ENCODE data around the gene MOBP.
"Not testable (repeated sequence)": the region's sequence is repeated elsewhere in the genome, so short reads cannot be mapped to it uniquely, and the experiment has no call there.

The MOBP gene

DNA sequence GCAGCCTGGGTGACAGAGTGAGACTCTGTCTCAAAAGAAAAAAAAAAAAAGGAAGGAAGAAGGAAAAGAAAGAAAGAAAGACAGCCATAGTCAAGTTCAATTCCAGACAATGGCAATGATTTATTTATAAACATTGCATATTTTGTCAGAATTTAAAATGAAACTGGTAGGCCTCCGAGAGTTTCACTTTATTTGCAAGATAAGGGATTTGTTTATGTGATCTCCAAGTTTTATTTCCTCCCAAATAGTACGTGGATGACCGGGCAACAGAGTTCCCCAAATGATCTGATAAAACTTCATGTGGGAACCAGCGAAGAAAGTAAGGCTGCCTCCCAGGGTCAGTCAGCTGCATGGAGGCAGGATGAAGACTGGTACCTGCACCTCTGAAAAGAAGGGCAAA lies 28.6 kb upstream of the MOBP start:
- Mint-ChIP-seq H3K27me3 (no peaks in the 10 kb centered on the region), H3K36me3 (ENCODE audit: low read depth) (no peaks in the 10 kb centered on the region), H3K9me3 (no peaks in the 10 kb centered on the region), H3K27ac (no peak overlapping the region), H3K4me3 (no peak overlapping the region), H3K4me1 (ENCODE audit: low read depth) (no peaks in the 10 kb centered on the region)
- intact Hi-C loops (cut with micrococcal nuclease), result no loop called here

DNA sequence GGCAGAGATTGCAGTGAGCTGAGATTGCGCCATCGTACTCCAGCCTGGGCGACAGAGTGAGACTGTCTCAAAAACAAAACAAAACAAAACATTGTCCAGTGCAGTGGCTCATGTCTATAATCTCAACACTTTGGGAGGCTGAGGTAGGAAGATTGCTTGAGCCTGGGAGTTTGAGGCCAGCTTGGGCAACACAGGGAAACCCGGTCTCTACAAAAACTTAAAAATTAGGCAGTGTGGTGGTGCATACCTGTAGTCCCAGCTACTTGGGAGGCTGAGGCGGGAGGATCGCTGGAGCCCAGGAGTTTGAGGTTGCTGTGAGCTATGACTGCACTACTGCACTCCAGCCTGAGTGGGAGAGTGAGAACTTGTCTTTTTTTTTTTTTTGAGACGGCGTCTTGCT lies 27.2 kb upstream of the MOBP start:
- Mint-ChIP-seq H3K9me3 (no peaks in the 10 kb centered on the region), H3K27me3 (peaks cover 2% of the 10 kb centered on the region), H3K4me1 (ENCODE audit: low read depth) (no peaks in the 10 kb centered on the region), H3K4me3 (no peak overlapping the region), H3K27ac (no peak overlapping the region), H3K36me3 (ENCODE audit: low read depth) (no peaks in the 10 kb centered on the region)
- intact Hi-C loops (cut with micrococcal nuclease), result no loop called here

DNA sequence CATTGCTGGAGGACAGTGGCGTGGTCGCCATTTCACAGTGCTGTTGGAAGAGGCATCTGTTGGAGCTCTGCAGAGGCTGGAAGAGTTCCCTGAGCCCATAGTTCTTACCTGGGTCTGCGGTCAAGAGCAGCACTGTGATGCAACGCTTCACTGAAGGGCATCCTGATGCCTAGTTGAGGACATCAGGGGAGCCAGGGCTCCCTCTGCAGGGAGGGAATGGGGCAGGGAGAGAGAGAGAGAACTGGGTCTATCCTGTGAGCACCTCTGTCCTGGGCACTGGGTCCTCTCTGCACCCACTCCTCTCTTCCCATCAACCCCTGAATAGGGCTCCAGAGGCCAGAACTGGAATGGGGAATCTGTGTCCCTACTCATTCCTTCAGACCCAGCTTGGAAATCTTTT lies 23.9 kb upstream of the MOBP start:
- Mint-ChIP-seq H3K4me3 (no peak overlapping the region), H3K4me1 (ENCODE audit: low read depth) (no peaks in the 10 kb centered on the region), H3K27ac (no peak overlapping the region), H3K9me3 (no peaks in the 10 kb centered on the region), H3K27me3 (peaks cover 2% of the 10 kb centered on the region), H3K36me3 (ENCODE audit: low read depth) (no peaks in the 10 kb centered on the region)
- intact Hi-C loops (cut with micrococcal nuclease), result no loop called here

DNA sequence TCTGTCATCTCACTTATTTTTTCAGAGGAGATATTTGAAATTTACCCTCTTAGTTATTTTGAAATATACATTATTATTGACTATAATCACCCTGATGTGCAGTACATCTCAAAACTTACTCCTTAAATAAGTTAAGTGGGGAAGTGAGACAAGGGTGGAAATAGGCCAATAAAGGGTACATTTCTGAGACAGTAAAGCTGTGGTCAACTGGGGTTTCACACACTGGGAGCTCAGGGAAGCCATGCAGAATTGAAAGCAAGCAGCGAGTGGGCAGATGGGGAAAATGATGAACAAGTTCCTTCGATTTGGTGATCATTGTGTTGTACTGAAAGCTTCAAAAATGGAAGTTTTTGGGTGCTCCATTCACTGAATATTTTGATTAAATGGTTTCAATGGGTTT lies 21.6 kb upstream of the MOBP start:
- no peaks in the 10 kb centered on the region for H3K4me1 Mint-ChIP-seq (ENCODE audit: low read depth)
- no peaks in the 10 kb centered on the region for H3K9me3 Mint-ChIP-seq
- intact Hi-C loops (cut with micrococcal nuclease), result no loop called here
- no peak overlapping the region for H3K4me3 Mint-ChIP-seq
- H3K27ac Mint-ChIP-seq, result no peak overlapping the region
- H3K27me3 Mint-ChIP-seq, result peaks cover 2% of the 10 kb centered on the region
- no peaks in the 10 kb centered on the region for H3K36me3 Mint-ChIP-seq (ENCODE audit: low read depth)

DNA sequence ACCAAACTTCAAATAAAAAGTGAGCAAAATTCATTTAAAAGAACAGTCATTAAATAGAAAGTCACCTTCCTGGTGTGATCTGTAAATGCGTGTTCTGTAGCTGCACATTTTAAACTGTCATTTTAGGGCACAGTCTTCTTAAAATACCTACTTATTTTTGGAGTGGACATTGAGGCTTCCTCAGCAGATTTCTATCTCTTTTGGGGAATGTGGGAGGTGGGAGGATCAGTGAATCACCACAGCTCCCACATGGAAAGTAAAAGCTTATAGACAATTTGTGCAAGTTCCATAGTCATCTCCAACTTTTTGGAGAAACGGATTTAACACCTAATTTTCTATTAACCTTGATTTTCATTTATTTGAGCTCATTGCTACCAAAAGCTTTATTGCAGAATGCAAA lies 21.0 kb upstream of the MOBP start:
- intact Hi-C loops (cut with micrococcal nuclease), result no loop called here
- H3K27me3 Mint-ChIP-seq, result peaks cover 2% of the 10 kb centered on the region
- no peak overlapping the region for H3K27ac Mint-ChIP-seq
- no peaks in the 10 kb centered on the region for H3K9me3 Mint-ChIP-seq
- no peaks in the 10 kb centered on the region for H3K4me1 Mint-ChIP-seq (ENCODE audit: low read depth)
- H3K4me3 Mint-ChIP-seq, result no peak overlapping the region
- H3K36me3 Mint-ChIP-seq (ENCODE audit: low read depth), result no peaks in the 10 kb centered on the region

DNA sequence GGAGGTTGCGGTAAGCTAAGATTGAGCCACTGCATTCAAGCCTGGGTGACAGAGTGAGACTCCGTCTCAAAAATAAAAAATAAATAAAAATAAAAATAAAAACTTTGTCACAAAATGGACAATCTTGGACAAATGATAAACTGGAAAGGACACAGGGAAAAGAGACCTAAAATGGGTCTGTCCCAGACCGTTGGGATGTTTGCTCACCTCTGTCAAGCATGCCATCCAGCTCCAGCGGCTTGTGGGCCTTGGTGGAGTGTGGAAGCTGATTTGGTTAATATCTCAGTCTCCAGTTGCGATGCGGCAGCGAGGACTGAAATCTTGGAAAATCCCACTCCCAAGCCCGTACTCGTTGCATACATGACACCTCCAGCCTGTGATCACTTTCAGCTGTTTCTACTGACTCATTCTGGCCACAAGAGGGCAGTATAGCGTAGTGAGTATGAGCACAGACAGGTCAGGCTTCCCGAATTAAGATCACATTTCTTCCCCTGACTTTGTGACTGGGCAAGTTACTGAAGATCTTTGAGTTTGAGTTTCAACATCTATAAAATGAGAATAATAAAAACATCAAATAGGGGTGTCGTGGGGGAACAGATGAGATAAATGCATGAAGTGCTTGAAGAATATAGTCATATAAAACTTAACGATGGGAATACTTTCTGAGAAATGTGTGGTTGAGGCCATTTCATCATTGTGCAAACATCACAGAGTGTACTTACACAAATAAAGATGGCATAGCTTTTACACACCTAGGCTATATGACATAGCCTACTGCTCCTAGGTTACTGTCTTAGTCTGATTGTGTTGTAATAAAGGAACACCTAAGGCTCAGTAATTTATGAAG lies 19.6 kb upstream of the MOBP start:
- H3K9me3 Mint-ChIP-seq, result no peaks in the 10 kb centered on the region

DNA sequence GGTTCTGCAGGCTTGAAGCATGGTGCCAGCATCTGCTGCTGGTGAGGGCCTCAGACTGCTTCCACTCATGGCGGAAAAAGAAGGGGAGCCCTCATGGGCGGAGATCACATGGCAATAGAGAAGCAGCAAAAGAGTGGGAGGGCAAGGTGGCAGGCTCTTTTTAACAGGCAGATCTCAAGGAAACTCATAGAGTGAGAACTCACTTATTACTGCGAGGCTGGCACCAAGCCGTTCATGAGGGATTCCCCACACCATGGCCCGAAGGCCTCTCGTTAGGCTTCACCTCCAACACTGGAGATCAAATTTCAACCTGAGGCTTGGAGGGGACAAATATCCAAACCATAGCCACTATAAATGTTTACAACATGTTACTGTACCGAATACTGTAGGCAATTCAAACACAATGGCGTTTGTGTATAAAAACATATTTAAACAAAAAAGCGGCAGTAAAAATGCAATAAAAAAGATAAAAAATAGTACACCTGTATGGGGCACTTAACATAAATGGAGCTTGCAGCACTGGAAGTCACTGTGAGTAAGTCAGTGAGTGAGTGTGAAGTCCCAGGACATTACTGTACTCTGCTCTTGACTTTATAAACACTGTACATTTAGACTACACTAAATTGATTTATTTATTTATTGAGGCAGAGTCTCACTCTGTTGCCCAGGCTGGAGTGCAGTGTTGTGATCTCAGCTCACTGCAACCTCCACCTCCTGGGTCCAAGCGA lies 18.8 kb upstream of the MOBP start:
- Mint-ChIP-seq H3K36me3 (ENCODE audit: low read depth) (no peaks in the 10 kb centered on the region), H3K4me1 (ENCODE audit: low read depth) (no peaks in the 10 kb centered on the region), H3K27ac (no peak overlapping the region), H3K4me3 (no peak overlapping the region), H3K27me3 (peaks cover 10% of the 10 kb centered on the region), H3K9me3 (no peaks in the 10 kb centered on the region)
- intact Hi-C loops (cut with micrococcal nuclease), result loop anchor here (2.0 kb wide), 1 partner anchor 50 kb away; no protein-coding TSS in a partner anchor

More for the DNA sequence above, 19.6 kb upstream of the MOBP start:
- Mint-ChIP-seq H3K4me3 (no peak overlapping the region), H3K27ac (no peak overlapping the region), H3K4me1 (ENCODE audit: low read depth) (no peaks in the 10 kb centered on the region), H3K36me3 (ENCODE audit: low read depth) (no peaks in the 10 kb centered on the region), H3K27me3 (peaks cover 6% of the 10 kb centered on the region)
- intact Hi-C loops (cut with micrococcal nuclease), result loop anchor here (2.0 kb wide), 1 partner anchor 51 kb away; no protein-coding TSS in a partner anchor

DNA sequence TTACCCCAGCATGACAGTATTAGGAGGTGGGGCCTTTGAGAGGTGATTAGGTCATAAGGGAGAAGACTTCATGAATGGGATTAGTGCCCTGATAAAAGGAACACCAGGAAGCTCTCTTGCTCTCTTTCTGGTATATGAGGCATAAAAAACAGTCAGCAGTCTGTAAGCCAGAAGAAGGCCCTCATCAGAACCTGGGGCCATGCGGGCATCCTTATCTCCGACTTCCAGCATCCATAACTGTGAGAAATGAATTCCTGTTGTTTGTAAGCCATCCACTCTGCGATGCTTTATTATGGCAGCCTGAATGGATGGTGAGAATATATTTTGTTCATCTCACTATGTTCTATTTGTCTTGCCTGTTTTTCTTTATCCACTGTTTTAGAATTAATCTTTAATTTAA lies 17.7 kb upstream of the MOBP start:
- Mint-ChIP-seq H3K4me1 (ENCODE audit: low read depth) (no peaks in the 10 kb centered on the region), H3K36me3 (ENCODE audit: low read depth) (no peaks in the 10 kb centered on the region), H3K4me3 (no peak overlapping the region), H3K27me3 (peaks cover 8% of the 10 kb centered on the region), H3K9me3 (no peaks in the 10 kb centered on the region), H3K27ac (no peak overlapping the region)
- intact Hi-C loops (cut with micrococcal nuclease), result loop anchor here (2.0 kb wide), 1 partner anchor 49 kb away; no protein-coding TSS in a partner anchor

DNA sequence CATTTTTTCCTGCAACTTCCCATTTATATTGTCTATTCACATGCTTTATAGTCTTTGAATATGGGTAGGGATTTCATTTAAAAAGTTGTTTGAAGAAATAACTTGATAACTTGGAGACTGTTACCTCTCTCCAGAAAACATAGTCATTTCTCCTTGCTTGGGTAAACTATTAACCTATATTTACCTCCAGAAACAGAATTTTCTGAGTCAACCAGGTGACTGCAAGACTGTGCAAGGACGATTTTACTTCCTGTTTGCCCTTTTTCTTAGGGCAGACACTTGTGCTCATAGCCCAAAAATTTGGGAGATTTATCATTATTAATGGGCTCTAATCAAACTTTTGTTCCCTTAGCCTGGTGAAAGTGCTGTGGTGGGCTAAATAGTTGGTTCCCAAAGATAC lies 14.3 kb upstream of the MOBP start:
- H3K27me3 Mint-ChIP-seq, result peaks cover 8% of the 10 kb centered on the region
- no peaks in the 10 kb centered on the region for H3K4me1 Mint-ChIP-seq (ENCODE audit: low read depth)
- no peak overlapping the region for H3K4me3 Mint-ChIP-seq
- H3K27ac Mint-ChIP-seq, result no peak overlapping the region
- H3K36me3 Mint-ChIP-seq (ENCODE audit: low read depth), result no peaks in the 10 kb centered on the region
- H3K9me3 Mint-ChIP-seq, result no peaks in the 10 kb centered on the region
- intact Hi-C loops (cut with micrococcal nuclease), result no loop called here

DNA sequence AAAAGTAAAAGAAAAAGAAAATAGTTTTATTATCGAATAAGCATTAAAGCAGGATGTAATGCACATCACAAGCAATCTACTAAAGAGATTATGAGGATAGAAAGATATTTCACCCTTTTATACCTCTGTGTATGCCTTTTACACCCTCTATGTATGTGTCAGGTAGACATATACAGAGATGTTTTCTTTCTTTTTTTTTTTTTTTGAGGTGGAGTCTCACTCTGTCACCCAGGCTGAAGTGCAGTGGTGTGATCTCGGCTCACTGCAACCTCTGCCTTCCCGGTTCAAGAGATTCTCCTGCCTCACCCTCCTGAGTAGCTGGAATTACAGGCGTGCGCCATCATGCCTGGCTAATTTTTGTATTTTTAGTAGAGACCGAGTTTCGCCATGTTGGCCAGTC lies 13.6 kb upstream of the MOBP start:
- H3K9me3 Mint-ChIP-seq; H3K36me3 Mint-ChIP-seq (ENCODE audit: low read depth); H3K27ac Mint-ChIP-seq; H3K27me3 Mint-ChIP-seq; H3K4me3 Mint-ChIP-seq; H3K4me1 Mint-ChIP-seq (ENCODE audit: low read depth); intact Hi-C loops (cut with micrococcal nuclease): not testable (repeated sequence)

DNA sequence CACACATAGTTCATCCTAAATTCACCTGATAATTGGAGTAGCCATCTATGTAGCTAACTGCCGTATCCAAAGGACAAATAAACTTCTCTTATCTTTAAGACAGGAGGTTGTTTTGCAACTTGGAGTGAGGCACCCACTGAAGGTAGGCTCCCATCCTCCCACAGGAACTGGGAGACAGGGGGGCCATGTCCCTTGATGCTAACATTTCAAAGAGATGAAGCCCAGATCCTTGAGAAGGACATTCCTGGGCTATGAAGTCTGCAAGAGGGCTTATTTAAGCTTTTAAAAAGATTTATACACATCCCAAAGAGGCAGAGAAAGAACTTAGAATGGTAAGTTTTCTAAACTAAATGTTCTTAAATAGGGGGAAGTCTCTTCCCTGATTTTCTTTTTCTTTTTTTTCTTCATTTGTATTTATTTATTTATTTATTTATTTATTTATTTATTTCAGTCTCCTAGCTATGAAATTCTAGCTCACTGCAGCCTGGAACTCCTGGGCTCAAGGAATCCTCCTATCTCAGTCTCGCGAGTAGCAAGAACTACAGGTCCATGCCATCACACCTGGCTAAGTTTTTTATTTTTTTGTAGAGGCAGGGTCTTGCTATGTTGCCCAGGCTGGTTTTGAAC lies 12.8 kb upstream of the MOBP start:
- Mint-ChIP-seq H3K36me3 (ENCODE audit: low read depth) (no peaks in the 10 kb centered on the region), H3K4me3 (no peak overlapping the region), H3K9me3 (no peaks in the 10 kb centered on the region), H3K27me3 (peaks cover 8% of the 10 kb centered on the region), H3K27ac (no peak overlapping the region), H3K4me1 (ENCODE audit: low read depth) (no peaks in the 10 kb centered on the region)
- intact Hi-C loops (cut with micrococcal nuclease), result no loop called here

DNA sequence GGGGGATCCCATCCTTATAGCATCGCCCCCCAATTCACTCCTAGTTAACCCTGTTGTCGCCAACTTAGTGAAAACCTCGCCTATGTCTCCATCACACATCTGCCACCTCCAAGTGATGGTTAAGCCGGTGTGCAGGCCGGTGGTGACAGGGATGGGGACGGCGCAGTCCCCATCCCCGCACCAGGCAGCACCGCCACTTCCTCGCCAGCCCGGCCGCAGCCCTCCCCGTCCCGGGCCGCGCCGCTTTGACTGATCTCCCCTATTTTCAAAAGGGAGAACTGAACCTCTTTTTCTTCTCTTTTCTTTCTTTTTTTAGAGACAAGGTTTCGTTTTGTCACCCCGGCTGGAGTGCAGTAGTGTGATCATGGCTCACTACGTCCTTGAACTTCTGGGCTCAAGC lies 11.3 kb upstream of the MOBP start:
- H3K27ac Mint-ChIP-seq, result no peak overlapping the region
- peaks cover 8% of the 10 kb centered on the region for H3K27me3 Mint-ChIP-seq
- H3K36me3 Mint-ChIP-seq (ENCODE audit: low read depth), result no peaks in the 10 kb centered on the region
- H3K4me1 Mint-ChIP-seq (ENCODE audit: low read depth), result no peaks in the 10 kb centered on the region
- intact Hi-C loops (cut with micrococcal nuclease), result no loop called here
- H3K9me3 Mint-ChIP-seq, result no peaks in the 10 kb centered on the region
- no peak overlapping the region for H3K4me3 Mint-ChIP-seq

DNA sequence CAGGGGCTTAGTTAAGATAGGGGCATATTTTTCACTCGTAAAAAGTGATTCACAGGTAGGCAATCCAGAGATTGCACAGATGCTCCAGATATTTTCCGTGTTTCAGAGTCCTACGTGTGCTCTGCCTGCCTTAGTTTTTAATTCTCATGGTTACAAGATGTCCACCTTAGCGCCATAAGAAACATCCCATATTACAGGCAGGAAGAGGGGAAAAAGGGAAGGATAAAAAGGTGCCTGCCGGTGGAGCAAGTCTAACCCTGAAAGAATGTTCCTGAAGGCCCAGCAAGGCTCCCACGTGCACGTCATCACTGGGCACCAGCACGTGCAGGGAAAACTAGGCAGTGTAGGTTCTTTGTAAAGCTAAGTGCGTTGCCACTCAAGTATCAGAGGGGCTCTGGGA lies 10.1 kb upstream of the MOBP start:
- intact Hi-C loops (cut with micrococcal nuclease), result no loop called here
- H3K27ac Mint-ChIP-seq, result no peak overlapping the region
- no peak overlapping the region for H3K4me3 Mint-ChIP-seq
- peaks cover 5% of the 10 kb centered on the region for H3K27me3 Mint-ChIP-seq
- no peaks in the 10 kb centered on the region for H3K4me1 Mint-ChIP-seq (ENCODE audit: low read depth)
- H3K9me3 Mint-ChIP-seq, result no peaks in the 10 kb centered on the region
- no peaks in the 10 kb centered on the region for H3K36me3 Mint-ChIP-seq (ENCODE audit: low read depth)

DNA sequence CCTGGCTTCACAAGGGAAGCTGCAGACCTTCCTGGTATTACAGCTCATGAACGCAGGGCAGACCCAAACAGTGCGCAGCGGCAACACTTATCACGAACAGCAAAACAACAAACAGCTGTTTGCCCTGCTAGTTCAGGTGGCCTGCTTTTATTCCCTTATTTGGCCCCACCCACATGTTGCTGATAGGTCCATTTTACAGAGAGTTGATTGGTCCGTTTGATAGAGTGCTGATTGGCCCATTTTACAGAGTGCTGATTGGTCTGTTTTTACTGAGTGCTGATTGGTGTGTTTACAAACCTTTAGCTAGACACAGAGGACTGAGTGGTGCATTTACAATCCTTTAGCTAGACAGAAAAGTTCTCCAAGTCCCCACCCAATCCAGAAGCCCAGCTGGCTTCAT lies 8.9 kb upstream of the MOBP start:
- not testable (repeated sequence) for H3K36me3 Mint-ChIP-seq (ENCODE audit: low read depth)

More for the DNA sequence above, 8.9 kb upstream of the MOBP start:
- intact Hi-C loops (cut with micrococcal nuclease); H3K27ac Mint-ChIP-seq; H3K4me1 Mint-ChIP-seq (ENCODE audit: low read depth); H3K9me3 Mint-ChIP-seq; H3K27me3 Mint-ChIP-seq; H3K4me3 Mint-ChIP-seq: not testable (repeated sequence)

All from dendritic cell treated with granulocyte-macrophage colony-stimulating factor and Interleukin-4, amounts not matched to agents 40 ng/mL and 50 ng/mL, for 4 days (primary cell).